H9 (cell line): ENCODE data around the gene TJAP1. TPM values are rescaled to one million over a fixed set of nuclear protein-coding genes. Genes with fewer than 3 reads are reported as not detected.

Experiments used
- DNase-seq: peaks from one replicate; pipeline ENCODE4 v3.0.0-alpha.2; 2017
- H2AFZ ChIP-seq: one replicate; pipeline ENCODE4 v1.6.1; 2013; ENCODE audit warnings: mild to moderate bottlenecking, low read length, control low read depth, moderate library complexity
- H2AK5ac ChIP-seq: 2 replicates; pipeline ENCODE4 v1.6.1; 2013; ENCODE audit warnings: low read length, control low read depth, mixed read lengths; ENCODE audit not compliant: insufficient read length
- H2BK120ac ChIP-seq: one replicate; pipeline ENCODE4 v1.6.1; 2013; ENCODE audit warnings: low read depth, mild to moderate bottlenecking, low read length, control low read depth, inconsistent platforms; ENCODE audit not compliant: poor library complexity, severe bottlenecking
- H2BK12ac ChIP-seq: 2 replicates; pipeline ENCODE4 v1.6.1; 2013; ENCODE audit warnings: low read length, control low read depth, mixed read lengths, low read depth; ENCODE audit not compliant: insufficient read length
- H2BK15ac ChIP-seq: 2 replicates; pipeline ENCODE4 v1.6.1; 2013; ENCODE audit warnings: low read depth, low read length, control low read depth
- H2BK20ac ChIP-seq: one replicate; pipeline ENCODE4 v1.6.1; 2013; ENCODE audit warnings: low read depth, mild to moderate bottlenecking, low read length, control low read depth, inconsistent platforms; ENCODE audit not compliant: poor library complexity, severe bottlenecking
- H2BK5ac ChIP-seq: 2 replicates; pipeline ENCODE4 v1.6.1; 2013; ENCODE audit warnings: low read length, control low read depth, mixed read lengths; ENCODE audit not compliant: insufficient read length
- H3K14ac ChIP-seq: 2 replicates; pipeline ENCODE4 v1.6.1; 2013; ENCODE audit warnings: low read length, control low read depth; ENCODE audit not compliant: insufficient read depth
- H3K18ac ChIP-seq: 2 replicates; pipeline ENCODE4 v1.6.1; 2013; ENCODE audit warnings: low read depth, mild to moderate bottlenecking, mixed read lengths, low read length, control low read depth; ENCODE audit not compliant: insufficient read length
- H3K23ac ChIP-seq: 2 replicates; pipeline ENCODE4 v1.6.1; 2013; ENCODE audit warnings: low read length, control low read depth, mixed read lengths, low read depth; ENCODE audit not compliant: insufficient read length
- H3K23me2 ChIP-seq: 2 replicates; pipeline ENCODE4 v1.6.1; 2013; ENCODE audit warnings: low read depth, mild to moderate bottlenecking, mixed read lengths, low read length, control low read depth; ENCODE audit not compliant: insufficient read length, poor library complexity, severe bottlenecking
- H3K27ac ChIP-seq: 2 replicates; pipeline ENCODE4 v1.5.1; 2013; ENCODE audit warnings: low read length, control low read depth, mixed read lengths, low read depth; ENCODE audit not compliant: insufficient read length
- H3K27me3 ChIP-seq: 2 replicates; pipeline ENCODE4 v1.6.1; 2013; ENCODE audit warnings: low read length, control low read depth, inconsistent platforms; ENCODE audit not compliant: insufficient read depth
- H3K4ac ChIP-seq: 2 replicates; pipeline ENCODE4 v1.6.1; 2013; ENCODE audit warnings: low read depth, mild to moderate bottlenecking, control low read depth, inconsistent platforms, low read length, moderate library complexity
- H3K4me1 ChIP-seq: 2 replicates; pipeline ENCODE4 v1.6.1; 2013; ENCODE audit warnings: low read length, control low read depth, inconsistent platforms; ENCODE audit not compliant: insufficient read depth
- H3K4me2 ChIP-seq: 2 replicates; pipeline ENCODE4 v1.6.1; 2013; ENCODE audit warnings: low read length, control low read depth, mixed read lengths; ENCODE audit not compliant: insufficient read length, insufficient read depth
- H3K56ac ChIP-seq: 2 replicates; pipeline ENCODE4 v1.6.1; 2013; ENCODE audit warnings: low read depth, mild to moderate bottlenecking, mixed read lengths, low read length, control low read depth; ENCODE audit not compliant: insufficient read length
- H3K79me1 ChIP-seq: 2 replicates; pipeline ENCODE4 v1.6.1; 2013; ENCODE audit warnings: low read depth, mild to moderate bottlenecking, moderate library complexity, low read length, control low read depth, inconsistent platforms; ENCODE audit not compliant: insufficient read depth, poor library complexity, severe bottlenecking
- H3K79me2 ChIP-seq: 2 replicates; pipeline ENCODE4 v1.6.1; 2013; ENCODE audit warnings: low read length, control low read depth, inconsistent platforms; ENCODE audit not compliant: insufficient read depth
- H3K9ac ChIP-seq: 2 replicates; pipeline ENCODE4 v1.6.1; 2013; ENCODE audit warnings: low read length, control low read depth, mixed read lengths; ENCODE audit not compliant: insufficient read length; ENCODE audit errors: extremely low read depth
- H3K9me3 ChIP-seq: one replicate; pipeline ENCODE4 v1.6.1; 2013; ENCODE audit warnings: low read depth, low read length, inconsistent platforms; ENCODE audit not compliant: control insufficient read depth
- H3T11ph ChIP-seq: one replicate; pipeline ENCODE4 v1.6.1; 2013; ENCODE audit warnings: mild to moderate bottlenecking, low read length, control low read depth, inconsistent platforms
- H4K20me1 ChIP-seq: one replicate; pipeline ENCODE4 v1.6.1; 2013; ENCODE audit not compliant: control insufficient read depth, insufficient read length, insufficient read depth
- H4K5ac ChIP-seq: 2 replicates; pipeline ENCODE4 v1.6.1; 2013; ENCODE audit warnings: low read depth, mild to moderate bottlenecking, mixed read lengths, low read length, control low read depth; ENCODE audit not compliant: insufficient read length
- H4K8ac ChIP-seq: replicated peaks from 2 replicates; pipeline ENCODE4 v1.6.1; 2013; ENCODE audit warnings: low read length, control low read depth, mixed read lengths, low read depth; ENCODE audit not compliant: insufficient read length
- H4K91ac ChIP-seq: 2 replicates; pipeline ENCODE4 v1.6.1; 2013; ENCODE audit warnings: low read depth, mild to moderate bottlenecking, moderate library complexity, mixed read lengths, low read length, control low read depth; ENCODE audit not compliant: insufficient read length
- H3K27ac Mint-ChIP-seq, 3 experiments: 2 replicates in 2 of 3; 3 replicates in 1 of 3; pipeline ENCODE4 v1.8.0; 2020 to 2021; ENCODE audit warnings: mixed read lengths in 3 of 3, mild to moderate bottlenecking in 1 of 3, moderate library complexity in 1 of 3
- H3K27me3 Mint-ChIP-seq: 2 replicates; pipeline ENCODE4 v1.8.0; 2021; ENCODE audit warnings: low read depth, mild to moderate bottlenecking, moderate library complexity, mixed read lengths
- H3K36me3 Mint-ChIP-seq, 3 experiments: 2 replicates in 2 of 3; 3 replicates in 1 of 3; pipeline ENCODE4 v1.8.0; 2020 to 2021; ENCODE audit warnings: low read depth in 3 of 3, mixed read lengths in 3 of 3; ENCODE audit not compliant: insufficient read depth in 1 of 3
- H3K4me1 Mint-ChIP-seq, 2 experiments: 2 replicates each; pipeline ENCODE4 v1.8.0; 2020; ENCODE audit warnings: mixed read lengths in 2 of 2
- H3K4me3 Mint-ChIP-seq, 2 experiments: 2 replicates in 1 of 2; 3 replicates in 1 of 2; pipeline ENCODE4 v1.8.0; 2020 to 2021; ENCODE audit warnings: mild to moderate bottlenecking in 2 of 2, mixed read lengths in 2 of 2, moderate library complexity in 1 of 2
- H3K9me3 Mint-ChIP-seq, 2 experiments: 2 replicates in 1 of 2; 3 replicates in 1 of 2; pipeline ENCODE4 v1.8.0; 2020; ENCODE audit warnings: mild to moderate bottlenecking in 2 of 2, mixed read lengths in 2 of 2, moderate library complexity in 1 of 2
- WGBS: extraction: QIAGEN DNeasy Blood & Tissue Kit; methylation state at CpG from one replicate; pipeline ENCODE4 v1.1.7; 2013; ENCODE audit warnings: missing lambda C conversion rate, low lambda C conversion rate, mixed read lengths; ENCODE audit not compliant: insufficient read length; ENCODE audit errors: extremely low coverage; 5-methylcytosine and 5-hydroxymethylcytosine counted together
- total RNA-seq: library from RNA; stranded (reverse); gene quantifications from 2 replicates; pipeline ENCODE4 v1.2.1, GENCODE V29; 2021
- TF ChIP-seq, protein P1 (sequence below): fragments of 200-600 bp; sonication (generic); conservative IDR thresholded peaks from 3 replicates; pipeline ENCODE4 v1.8.0; 2021; ENCODE audit warnings: antibody characterized with exemption, mild to moderate bottlenecking

The TJAP1 gene
- total RNA-seq, 1 experiment from 2014 or later, result 45.1 TPM

GRCh38 chr6:43444036-43444435 is 33.3 kb upstream of the TJAP1 start:
- no peaks in the 10 kb centered on the region for H3K79me1 ChIP-seq
- H3K18ac ChIP-seq, result no peak overlapping the region
- H4K91ac ChIP-seq, result no peak overlapping the region
- H2BK5ac ChIP-seq, result no peak overlapping the region
- Mint-ChIP-seq H3K36me3 (peaks cover 0 to 50% (median 32%) of the 10 kb centered on the region in 3 experiments; a peak in 5 of 7 replicates), H3K4me3 (no peak overlapping the region; a peak in 1 of 5 replicates), H3K27ac (no peak overlapping the region; a peak in 2 of 7 replicates), H3K27me3 (no peaks in the 10 kb centered on the region), H3K9me3 (no peaks in the 10 kb centered on the region), H3K4me1 (no peaks in the 10 kb centered on the region)
- DNase-seq, result no peak
- H4K20me1 ChIP-seq, result no peaks in the 10 kb centered on the region
- no peaks in the 10 kb centered on the region for H3K23me2 ChIP-seq
- H3K4me2 ChIP-seq, result no peak overlapping the region
- no peak overlapping the region for H2BK120ac ChIP-seq
- H2BK20ac ChIP-seq, result no peak overlapping the region
- no peak overlapping the region for H4K5ac ChIP-seq
- no peaks in the 10 kb centered on the region for H3K4me1 ChIP-seq
- no peak overlapping the region for H3K23ac ChIP-seq
- no peaks in the 10 kb centered on the region for H3K9me3 ChIP-seq
- H3T11ph ChIP-seq, result no peak overlapping the region
- no peak overlapping the region for H3K56ac ChIP-seq
- no peak overlapping the region for H2BK15ac ChIP-seq
- H2BK12ac ChIP-seq, result no peak overlapping the region
- no peak overlapping the region for H3K4ac ChIP-seq
- no peak overlapping the region for H4K8ac ChIP-seq
- no peak overlapping the region for H3K14ac ChIP-seq
- WGBS, result no CpG with 5 or more reads among the region's 10 CpGs
- no peaks in the 10 kb centered on the region for H3K27me3 ChIP-seq
- TF ChIP-seq, protein P1, sequence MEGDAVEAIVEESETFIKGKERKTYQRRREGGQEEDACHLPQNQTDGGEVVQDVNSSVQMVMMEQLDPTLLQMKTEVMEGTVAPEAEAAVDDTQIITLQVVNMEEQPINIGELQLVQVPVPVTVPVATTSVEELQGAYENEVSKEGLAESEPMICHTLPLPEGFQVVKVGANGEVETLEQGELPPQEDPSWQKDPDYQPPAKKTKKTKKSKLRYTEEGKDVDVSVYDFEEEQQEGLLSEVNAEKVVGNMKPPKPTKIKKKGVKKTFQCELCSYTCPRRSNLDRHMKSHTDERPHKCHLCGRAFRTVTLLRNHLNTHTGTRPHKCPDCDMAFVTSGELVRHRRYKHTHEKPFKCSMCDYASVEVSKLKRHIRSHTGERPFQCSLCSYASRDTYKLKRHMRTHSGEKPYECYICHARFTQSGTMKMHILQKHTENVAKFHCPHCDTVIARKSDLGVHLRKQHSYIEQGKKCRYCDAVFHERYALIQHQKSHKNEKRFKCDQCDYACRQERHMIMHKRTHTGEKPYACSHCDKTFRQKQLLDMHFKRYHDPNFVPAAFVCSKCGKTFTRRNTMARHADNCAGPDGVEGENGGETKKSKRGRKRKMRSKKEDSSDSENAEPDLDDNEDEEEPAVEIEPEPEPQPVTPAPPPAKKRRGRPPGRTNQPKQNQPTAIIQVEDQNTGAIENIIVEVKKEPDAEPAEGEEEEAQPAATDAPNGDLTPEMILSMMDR, result no peak
- no peak overlapping the region for H2AFZ ChIP-seq
- H3K79me2 ChIP-seq, result no peaks in the 10 kb centered on the region
- H3K9ac ChIP-seq, result no peak overlapping the region
- H2AK5ac ChIP-seq, result no peak overlapping the region
- no peak overlapping the region for H3K27ac ChIP-seq
